Skeletal muscle tissue (tissue), 4 donors: Measurements from ENCODE around the gene HK2. TPM values are rescaled to one million over a fixed set of nuclear protein-coding genes. Genes with fewer than 3 reads are reported as not detected.
A peak's percentile ranks its signal among the peaks of the same experiment; 100 is the strongest.

ENCODE experiments used
- H3K27ac ChIP-seq: one replicate; pipeline ENCODE4 v1.7.0; 2013; ENCODE audit warnings: mild to moderate bottlenecking, low read depth, low read length, inconsistent platforms
- H3K27me3 ChIP-seq, 3 donors: one replicate each; pipeline ENCODE4 v1.7.0; 2013; ENCODE audit warnings: low read length in 3 of 3; ENCODE audit not compliant: control insufficient read depth in 3 of 3, insufficient read depth in 3 of 3
- H3K36me3 ChIP-seq, 3 donors: one replicate each; pipeline ENCODE4 v1.7.0; 2013; ENCODE audit warnings: low read length in 3 of 3; ENCODE audit not compliant: control insufficient read depth in 3 of 3, insufficient read depth in 3 of 3
- H3K4me1 ChIP-seq, 3 donors: one replicate each; pipeline ENCODE4 v1.7.0; 2013; ENCODE audit warnings: low read length in 3 of 3, mild to moderate bottlenecking in 3 of 3; ENCODE audit not compliant: control insufficient read depth in 3 of 3, insufficient read depth in 3 of 3
- H3K4me3 ChIP-seq, 3 donors: one replicate each; pipeline ENCODE4 v1.7.0; 2013; ENCODE audit warnings: low read length in 3 of 3
- H3K9ac ChIP-seq, 3 donors: one replicate each; pipeline ENCODE4 v1.7.0; 2013; ENCODE audit warnings: low read length in 3 of 3, mild to moderate bottlenecking in 3 of 3, moderate library complexity in 2 of 3, low read depth in 1 of 3
- H3K9me3 ChIP-seq, 3 donors: one replicate each; pipeline ENCODE4 v1.7.0; 2013; ENCODE audit warnings: low read length in 3 of 3; ENCODE audit not compliant: control insufficient read depth in 3 of 3
- total RNA-seq: library from RNA; depleted of rRNA; stranded (reverse); fragments of >200 nt; gene quantifications from one replicate; pipeline ENCODE4 v1.2.3, GENCODE V29; 2014
- donor health status: Osteomylitis.

Gene HK2
- total RNA-seq, 1 donor from 2014 or later, result 5.7 TPM

GRCh38 chr2:74873678-74874640 is 40.0 kb downstream of the HK2 start:
- peaks cover 4 to 25% (median 8%) of the 10 kb centered on the region in 3 donors for H3K4me1 ChIP-seq
- H3K36me3 ChIP-seq, result peaks cover 6 to 35% (median 26%) of the 10 kb centered on the region in 3 donors
- H3K4me3 ChIP-seq, result no peak overlapping the region
- H3K27me3 ChIP-seq, result no peaks in the 10 kb centered on the region
- no peak overlapping the region for H3K27ac ChIP-seq
- H3K9ac ChIP-seq, result peak overlapping the region in 1 of 3 donors; percentile 40
- no peaks in the 10 kb centered on the region for H3K9me3 ChIP-seq

GRCh38 chr2:74876081-74876886 is 42.4 kb downstream of the HK2 start:
- no peak overlapping the region for H3K9ac ChIP-seq
- H3K4me3 ChIP-seq, result no peak overlapping the region
- peaks cover 4 to 17% (median 8%) of the 10 kb centered on the region in 3 donors for H3K4me1 ChIP-seq
- H3K36me3 ChIP-seq, result peaks cover 17 to 57% (median 46%) of the 10 kb centered on the region in 3 donors
- H3K27ac ChIP-seq, result no peak overlapping the region
- no peaks in the 10 kb centered on the region for H3K27me3 ChIP-seq
- H3K9me3 ChIP-seq, result no peaks in the 10 kb centered on the region

GRCh38 chr2:74877376-74877775 is 43.4 kb downstream of the HK2 start:
- H3K9ac ChIP-seq, result no peak overlapping the region
- H3K4me1 ChIP-seq, result peaks cover 4 to 10% (median 8%) of the 10 kb centered on the region in 3 donors
- H3K36me3 ChIP-seq, result peaks cover 22 to 67% (median 56%) of the 10 kb centered on the region in 3 donors
- no peak overlapping the region for H3K27ac ChIP-seq
- no peak overlapping the region for H3K4me3 ChIP-seq
- no peaks in the 10 kb centered on the region for H3K9me3 ChIP-seq
- H3K27me3 ChIP-seq, result no peaks in the 10 kb centered on the region

GRCh38 chr2:74877781-74878433 is 44.0 kb downstream of the HK2 start:
- H3K36me3 ChIP-seq, result peaks cover 22 to 68% (median 59%) of the 10 kb centered on the region in 3 donors
- H3K4me3 ChIP-seq, result no peak overlapping the region
- H3K9ac ChIP-seq, result no peak overlapping the region
- no peaks in the 10 kb centered on the region for H3K9me3 ChIP-seq
- H3K27ac ChIP-seq, result no peak overlapping the region
- no peaks in the 10 kb centered on the region for H3K27me3 ChIP-seq
- H3K4me1 ChIP-seq, result peaks cover 4 to 10% (median 8%) of the 10 kb centered on the region in 3 donors

GRCh38 chr2:74878551-74878950 is 44.6 kb downstream of the HK2 start:
- peaks cover 22 to 70% (median 65%) of the 10 kb centered on the region in 3 donors for H3K36me3 ChIP-seq
- no peak overlapping the region for H3K4me3 ChIP-seq

GRCh38 chr2:74880054-74880728 is 46.3 kb downstream of the HK2 start:
- Histone ChIP-seq H3K27me3 (no peaks in the 10 kb centered on the region), H3K27ac (no peak overlapping the region), H3K9me3 (no peaks in the 10 kb centered on the region), H3K36me3 (peaks cover 23 to 76% (median 70%) of the 10 kb centered on the region in 3 donors), H3K4me3 (no peak overlapping the region), H3K9ac (no peak overlapping the region), H3K4me1 (peaks cover 0 to 5% (median 3%) of the 10 kb centered on the region in 3 donors)

More at GRCh38 chr2:74878551-74878950, 44.6 kb downstream of the HK2 start:
- Histone ChIP-seq H3K9ac (no peak overlapping the region), H3K9me3 (no peaks in the 10 kb centered on the region), H3K27ac (no peak overlapping the region), H3K4me1 (peaks cover 4 to 10% (median 8%) of the 10 kb centered on the region in 3 donors), H3K27me3 (no peaks in the 10 kb centered on the region)

- no peak overlapping the region for H3K4me3 ChIP-seq
- H3K27ac ChIP-seq, result no peak overlapping the region
- peaks cover 0 to under 1% (median 0%) of the 10 kb centered on the region in 3 donors for H3K4me1 ChIP-seq
- H3K27me3 ChIP-seq, result no peaks in the 10 kb centered on the region
- H3K36me3 ChIP-seq, result peaks cover 31 to 86% (median 79%) of the 10 kb centered on the region in 3 donors
- H3K9ac ChIP-seq, result no peak overlapping the region
- H3K9me3 ChIP-seq, result no peaks in the 10 kb centered on the region
Observed at GRCh38 chr2:74881176-74881575, 47.2 kb downstream of the HK2 start.

GRCh38 chr2:74881626-74882298 is 47.8 kb downstream of the HK2 start:
- H3K36me3 ChIP-seq, result peaks cover 33 to 91% (median 83%) of the 10 kb centered on the region in 3 donors
- H3K9me3 ChIP-seq, result no peaks in the 10 kb centered on the region
- no peak overlapping the region for H3K4me3 ChIP-seq
- H3K27me3 ChIP-seq, result no peaks in the 10 kb centered on the region
- no peaks in the 10 kb centered on the region for H3K4me1 ChIP-seq
- no peak overlapping the region for H3K9ac ChIP-seq
- no peak overlapping the region for H3K27ac ChIP-seq

GRCh38 chr2:74882299-74882687 is 48.4 kb downstream of the HK2 start:
- Histone ChIP-seq H3K9ac (no peak overlapping the region), H3K36me3 (peaks cover 38 to 91% (median 83%) of the 10 kb centered on the region in 3 donors), H3K27me3 (no peaks in the 10 kb centered on the region), H3K9me3 (no peaks in the 10 kb centered on the region), H3K27ac (no peak overlapping the region), H3K4me1 (no peaks in the 10 kb centered on the region), H3K4me3 (no peak overlapping the region)
